Measurements from ENCODE around the gene SLC25A29.
A peak's percentile ranks its signal among the peaks of the same experiment; 100 is the strongest.
"Not testable (repeated sequence)": the region's sequence is repeated elsewhere in the genome, so short reads cannot be mapped to it uniquely, and the experiment has no call there.

Gene SLC25A29

GRCh38 chr14:100309028-100309737 lies 2.9 kb upstream of the SLC25A29 start:
- DNase-seq, result no peak

- DNase-seq, result not testable (repeated sequence)
These were observed 2.2 kb upstream of the SLC25A29 start for GRCh38 chr14:100308427-100308792.

- no peak for DNase-seq
These were observed 1.7 kb upstream of the SLC25A29 start for GRCh38 chr14:100307766-100308426.

GRCh38 chr14:100306998-100307765 lies 938 bp upstream of the SLC25A29 start:
- no peak for DNase-seq

GRCh38 chr14:100305324-100306100 lies 732 bp downstream of the SLC25A29 start:
- DNase-seq, result peak in 1 of 4 experiments; percentile 57

- peak in 1 of 4 experiments; percentile 16 for DNase-seq
These were observed 1.4 kb downstream of the SLC25A29 start for GRCh38 chr14:100304825-100305323.

GRCh38 chr14:100303925-100304324 lies 2.3 kb downstream of the SLC25A29 start:
- no peak for DNase-seq

- DNase-seq, result no peak
These were observed 3.1 kb downstream of the SLC25A29 start for GRCh38 chr14:100303179-100303578.

- no peak for DNase-seq
These were observed 3.6 kb downstream of the SLC25A29 start for GRCh38 chr14:100302616-100303015.

- DNase-seq, result no peak
These were observed 7.0 kb downstream of the SLC25A29 start for GRCh38 chr14:100299238-100299560.

- no peak for DNase-seq
These were observed 7.5 kb downstream of the SLC25A29 start for GRCh38 chr14:100298551-100299237.

GRCh38 chr14:100297320-100298300 lies 8.6 kb downstream of the SLC25A29 start:
- DNase-seq, result no peak

- DNase-seq, result not testable (repeated sequence)
These were observed 9.5 kb downstream of the SLC25A29 start for GRCh38 chr14:100296729-100297128.

- DNase-seq, result no peak
These were observed 10.1 kb downstream of the SLC25A29 start for GRCh38 chr14:100296106-100296651.

- no peak for DNase-seq
These were observed 10.7 kb downstream of the SLC25A29 start for GRCh38 chr14:100295376-100296105.

GRCh38 chr14:100294963-100295330 lies 11.3 kb downstream of the SLC25A29 start:
- DNase-seq, result no peak

GRCh38 chr14:100294213-100294962 lies 11.9 kb downstream of the SLC25A29 start:
- no peak for DNase-seq

- DNase-seq, result no peak
These were observed 12.6 kb downstream of the SLC25A29 start for GRCh38 chr14:100293497-100294212.

Data from activated naive CD4-positive, alpha-beta T cell (primary cell).